GM18498 (cell line): ENCODE results near the gene TMEM239.

ENCODE experiments used
- ATAC-seq: cut with Tn5 transposase; IDR thresholded peaks from one replicate; pipeline ENCODE4 v1.9.1; 2021; ENCODE audit warnings: mild to moderate bottlenecking, moderate library complexity; ENCODE audit not compliant: unreplicated experiment

Gene TMEM239

GRCh38 chr20:2846698-2847097 is 30.5 kb downstream of the TMEM239 start:
- no peak for ATAC-seq

- no peak for ATAC-seq
These were observed 31.6 kb downstream of the TMEM239 start for GRCh38 chr20:2847802-2848201.

- ATAC-seq, result no peak
These were observed 33.4 kb downstream of the TMEM239 start for GRCh38 chr20:2849529-2849928.

GRCh38 chr20:2851086-2851485 is 34.9 kb downstream of the TMEM239 start:
- no peak for ATAC-seq

- no peak for ATAC-seq
These were observed 42.4 kb downstream of the TMEM239 start for GRCh38 chr20:2858591-2858990.

GRCh38 chr20:2859330-2860121 is 43.4 kb downstream of the TMEM239 start:
- no peak for ATAC-seq

- ATAC-seq, result no peak
These were observed 48.5 kb downstream of the TMEM239 start for GRCh38 chr20:2864626-2865025.

GRCh38 chr20:2865101-2865500 is 48.9 kb downstream of the TMEM239 start:
- ATAC-seq, result no peak

- no peak for ATAC-seq
These were observed 49.5 kb downstream of the TMEM239 start for GRCh38 chr20:2865630-2866029.

GRCh38 chr20:2866236-2866635 is 50.1 kb downstream of the TMEM239 start:
- ATAC-seq, result no peak

GRCh38 chr20:2867081-2867864 is 51.1 kb downstream of the TMEM239 start:
- ATAC-seq, result no peak
